ENCODE data around the gene ERGIC1. TPM values are rescaled to one million over a fixed set of nuclear protein-coding genes. Genes with fewer than 3 reads are reported as not detected.

The ERGIC1 gene
- total and polyA plus RNA-seq, 2 of the 13 experiments (the other 11 are each of a cell fraction or from before 2014, with no cell fraction given) = 78.5 to 184 TPM

- TF ChIP-seq ZNF276 (CRISPR knock-in tag; IDR thresholded peaks at IDR 0.05; ENCODE audit: low read depth) (0 out of 2 replicates have a peak, but pooled peaks have one; percentile 27), MAFF (IDR thresholded peaks at IDR 0.05; ENCODE audit: low read depth, low read length) (0 out of 2 replicates have a peak, but pooled peaks have one; percentile 8), HOXD1 (CRISPR knock-in tag; IDR thresholded peaks at IDR 0.05) (no peak), ZSCAN30 (CRISPR knock-in tag; IDR thresholded peaks at IDR 0.05) (no peak), ZNF142 (CRISPR knock-in tag; IDR thresholded peaks at IDR 0.05) (no peak), ZBTB44 (CRISPR knock-in tag; IDR thresholded peaks at IDR 0.05) (no peak), E2F5 (CRISPR knock-in tag; conservative IDR thresholded peaks at IDR 0.05) (no peak), TBX3 (IDR thresholded peaks at IDR 0.05; ENCODE audit: borderline replicate concordance) (no peak), ZBTB20 (CRISPR knock-in tag; IDR thresholded peaks at IDR 0.05; ENCODE audit: borderline replicate concordance, low read depth) (peak; percentile 38; the same call in 1 of the 2 replicates), MEIS2 (CRISPR knock-in tag; IDR thresholded peaks at IDR 0.05) (peak; percentile 70; the same call in 1 of the 2 replicates), PHF20 (CRISPR knock-in tag; IDR thresholded peaks at IDR 0.05) (0 out of 2 replicates have a peak, but pooled peaks have one; percentile 11), TBX2 (CRISPR knock-in tag; IDR thresholded peaks at IDR 0.05; ENCODE audit: borderline replicate concordance) (peak; percentile 53; the same call in 1 of the 2 replicates), ZMYM3 (CRISPR knock-in tag; IDR thresholded peaks at IDR 0.05) (peak; percentile 30; the same call in 1 of the 2 replicates), POLR2G (IDR thresholded peaks at IDR 0.05; ENCODE audit: low read depth, low read length) (no peak), TSC22D2 (CRISPR knock-in tag; IDR thresholded peaks at IDR 0.05; ENCODE audit: borderline replicate concordance) (no peak)
Measured at GRCh38 chr5:172832383-172833315, 1.4 kb upstream of the ERGIC1 start (continued).
